Activated CD4-positive, alpha-beta T cell treated with anti-CD3 and anti-CD28 coated beads, Interleukin-2, amount 10 ng/mL, durations not matched to agents 24 days and 14 days (primary cell): ENCODE data around the gene THAP8. TPM values are rescaled to one million over a fixed set of nuclear protein-coding genes. Genes with fewer than 3 reads are reported as not detected.
A peak's percentile ranks its signal among the peaks of the same experiment; 100 is the strongest.
"Not testable (repeated sequence)": the region's sequence is repeated elsewhere in the genome, so short reads cannot be mapped to it uniquely, and the experiment has no call there.

Experiments
- DNase-seq: peaks from one replicate; pipeline ENCODE4 v3.0.0; 2022
- H3K27ac Mint-ChIP-seq: one replicate; pipeline ENCODE4 v1.8.0; 2022; ENCODE audit warnings: mild to moderate bottlenecking, mixed read lengths
- H3K27me3 Mint-ChIP-seq: one replicate; pipeline ENCODE4 v1.8.0; 2022; ENCODE audit warnings: mixed read lengths
- H3K36me3 Mint-ChIP-seq: one replicate; pipeline ENCODE4 v1.8.0; 2022; ENCODE audit warnings: low read depth, mild to moderate bottlenecking, mixed read lengths
- H3K4me1 Mint-ChIP-seq: one replicate; pipeline ENCODE4 v1.8.0; 2021; ENCODE audit warnings: mixed read lengths
- H3K4me3 Mint-ChIP-seq: one replicate; pipeline ENCODE4 v1.8.0; 2022; ENCODE audit warnings: mild to moderate bottlenecking, moderate library complexity, mixed read lengths
- H3K9me3 Mint-ChIP-seq: one replicate; pipeline ENCODE4 v1.8.0; 2021; ENCODE audit warnings: mixed read lengths
- intact Hi-C: fragments of 100-400 bp; cut with micrococcal nuclease; formaldehyde crosslinking; loops from one replicate; pipeline ENCODE4 v1.15.1; 2023
- total RNA-seq: library from RNA; stranded (reverse); gene quantifications from 2 replicates; pipeline ENCODE4 v1.2.3, GENCODE V29; 2022

THAP8 gene
- total RNA-seq, 1 donor from 2014 or later = 1.5 TPM

GRCh38 chr19:36058481-36059179, 4.5 kb upstream of the THAP8 start:
- no peak for DNase-seq
- H3K27ac Mint-ChIP-seq = no peak overlapping the region
- H3K9me3 Mint-ChIP-seq = no peaks in the 10 kb centered on the region
- H3K4me1 Mint-ChIP-seq = peaks cover 24% of the 10 kb centered on the region
- H3K4me3 Mint-ChIP-seq = no peak overlapping the region
- H3K27me3 Mint-ChIP-seq = no peaks in the 10 kb centered on the region
- intact Hi-C loops = no loop called here
- H3K36me3 Mint-ChIP-seq = peaks cover 25% of the 10 kb centered on the region

- peak within 1 kb of the TSS; percentile 98 for H3K27ac Mint-ChIP-seq
- H3K4me3 Mint-ChIP-seq = peak within 1 kb of the TSS; percentile 96
- peak; percentile 99 for DNase-seq
- H3K27me3 Mint-ChIP-seq = no peaks in the 10 kb centered on the region
- peaks cover 35% of the 10 kb centered on the region for H3K4me1 Mint-ChIP-seq
- peaks cover 15% of the 10 kb centered on the region for H3K36me3 Mint-ChIP-seq
- intact Hi-C loops = loop anchor here (1.0 to 5.0 kb wide), 7 partner anchors 41 to 407 kb away; partner anchors contain the start of genes ALKBH6, COX6B1, LIN37 and PSENEN
- no peaks in the 10 kb centered on the region for H3K9me3 Mint-ChIP-seq
Observed at GRCh38 chr19:36054733-36055686, 925 bp upstream of the THAP8 start, which contains the start of gene WDR62. WDR62 (plus strand) TSS chr19:36054897; CDS start chr19:36054972, 75 bp downstream.

GRCh38 chr19:36051637-36052036, 2.4 kb downstream of the THAP8 start:
- DNase-seq = no peak
- Mint-ChIP-seq H3K36me3 (peaks cover 5% of the 10 kb centered on the region), H3K27me3 (no peaks in the 10 kb centered on the region), H3K4me3 (no peak overlapping the region), H3K27ac (peak overlapping the region; percentile 3), H3K4me1 (peaks cover 26% of the 10 kb centered on the region), H3K9me3 (no peaks in the 10 kb centered on the region)
- intact Hi-C loops = loop anchor here (5.0 kb wide), 3 partner anchors 54 to 304 kb away; partner anchors contain the start of genes LIN37, PSENEN, SDHAF1 and U2AF1L4

GRCh38 chr19:36051236-36051635, 2.8 kb downstream of the THAP8 start:
- H3K27me3 Mint-ChIP-seq = no peaks in the 10 kb centered on the region
- intact Hi-C loops = loop anchor here (5.0 kb wide), 3 partner anchors 54 to 304 kb away; partner anchors contain the start of genes LIN37, PSENEN, SDHAF1 and U2AF1L4

GRCh38 chr19:36049080-36049698, 4.9 kb downstream of the THAP8 start:
- Mint-ChIP-seq H3K9me3 (no peaks in the 10 kb centered on the region), H3K27ac (no peak overlapping the region), H3K4me3 (no peak overlapping the region), H3K4me1 (peaks cover 14% of the 10 kb centered on the region), H3K36me3 (peaks cover 14% of the 10 kb centered on the region), H3K27me3 (no peaks in the 10 kb centered on the region)
- no peak for DNase-seq
- intact Hi-C loops = no loop called here

More at GRCh38 chr19:36051236-36051635, 2.8 kb downstream of the THAP8 start:
- no peak overlapping the region for H3K4me3 Mint-ChIP-seq
- H3K36me3 Mint-ChIP-seq = peaks cover 7% of the 10 kb centered on the region
- DNase-seq = no peak
- peak overlapping the region; percentile 3 for H3K27ac Mint-ChIP-seq
- H3K9me3 Mint-ChIP-seq = no peaks in the 10 kb centered on the region
- peaks cover 24% of the 10 kb centered on the region for H3K4me1 Mint-ChIP-seq

GRCh38 chr19:36047835-36048234, 6.2 kb downstream of the THAP8 start:
- H3K27ac Mint-ChIP-seq = no peak overlapping the region
- DNase-seq = no peak
- H3K4me3 Mint-ChIP-seq = no peak overlapping the region
- H3K4me1 Mint-ChIP-seq = peaks cover 9% of the 10 kb centered on the region
- H3K27me3 Mint-ChIP-seq = no peaks in the 10 kb centered on the region
- H3K36me3 Mint-ChIP-seq = peaks cover 17% of the 10 kb centered on the region
- H3K9me3 Mint-ChIP-seq = no peaks in the 10 kb centered on the region
- intact Hi-C loops = no loop called here

- H3K9me3 Mint-ChIP-seq = no peaks in the 10 kb centered on the region
- no peak overlapping the region for H3K27ac Mint-ChIP-seq
- DNase-seq = no peak
- peaks cover 6% of the 10 kb centered on the region for H3K4me1 Mint-ChIP-seq
- no peak overlapping the region for H3K4me3 Mint-ChIP-seq
- H3K36me3 Mint-ChIP-seq = peaks cover 17% of the 10 kb centered on the region
- no peaks in the 10 kb centered on the region for H3K27me3 Mint-ChIP-seq
- intact Hi-C loops = no loop called here
Observed at GRCh38 chr19:36046443-36047050, 7.5 kb downstream of the THAP8 start.

GRCh38 chr19:36043952-36044351, 10.1 kb downstream of the THAP8 start:
- Mint-ChIP-seq H3K27ac (no peak overlapping the region), H3K36me3 (peaks cover 19% of the 10 kb centered on the region), H3K9me3 (no peaks in the 10 kb centered on the region), H3K4me3 (no peak overlapping the region), H3K4me1 (no peaks in the 10 kb centered on the region), H3K27me3 (no peaks in the 10 kb centered on the region)
- no peak for DNase-seq
- intact Hi-C loops = no loop called here

GRCh38 chr19:36041831-36042230, 12.3 kb downstream of the THAP8 start:
- Mint-ChIP-seq H3K4me1 (peaks cover 6% of the 10 kb centered on the region), H3K36me3 (peaks cover 19% of the 10 kb centered on the region), H3K4me3 (no peak overlapping the region), H3K27ac (no peak overlapping the region), H3K27me3 (no peaks in the 10 kb centered on the region), H3K9me3 (no peaks in the 10 kb centered on the region)
- DNase-seq = no peak
- intact Hi-C loops = no loop called here

- intact Hi-C loops, H3K9me3 Mint-ChIP-seq, DNase-seq, H3K4me1 Mint-ChIP-seq, H3K4me3 Mint-ChIP-seq, H3K27me3 Mint-ChIP-seq, H3K27ac Mint-ChIP-seq: not testable (repeated sequence)
- peaks cover 14% of the 10 kb centered on the region for H3K36me3 Mint-ChIP-seq
Observed at GRCh38 chr19:36041092-36041491, 13.0 kb downstream of the THAP8 start.

GRCh38 chr19:36040495-36040894, 13.6 kb downstream of the THAP8 start:
- Mint-ChIP-seq H3K36me3 (peaks cover 16% of the 10 kb centered on the region), H3K4me1 (peaks cover 11% of the 10 kb centered on the region)
- intact Hi-C loops = no loop called here

GRCh38 chr19:36032251-36033104, 21.6 kb downstream of the THAP8 start, which contains the start of gene CLIP3:
CLIP3 (minus strand) TSS chr19:36032873; CDS start chr19:36032357, 516 bp downstream.
- H3K27ac Mint-ChIP-seq = peak within 1 kb of the TSS; percentile 14
- peak within 1 kb of the TSS; percentile 68 for H3K4me3 Mint-ChIP-seq
- intact Hi-C loops = no loop called here

More at GRCh38 chr19:36040495-36040894, 13.6 kb downstream of the THAP8 start:
- H3K27ac Mint-ChIP-seq = no peak overlapping the region
- H3K27me3 Mint-ChIP-seq = no peaks in the 10 kb centered on the region
- H3K4me3 Mint-ChIP-seq = no peak overlapping the region
- DNase-seq = no peak
- H3K9me3 Mint-ChIP-seq = no peaks in the 10 kb centered on the region

More at GRCh38 chr19:36032251-36033104, 21.6 kb downstream of the THAP8 start, which contains the start of gene CLIP3:
- H3K9me3 Mint-ChIP-seq = no peaks in the 10 kb centered on the region
- H3K4me1 Mint-ChIP-seq = peaks cover 26% of the 10 kb centered on the region
- H3K27me3 Mint-ChIP-seq = no peaks in the 10 kb centered on the region
- peak; percentile 83 for DNase-seq
- peaks cover 29% of the 10 kb centered on the region for H3K36me3 Mint-ChIP-seq
